HepG2 (cell line): ENCODE data around the gene UBAP2L. TPM values are rescaled to one million over a fixed set of nuclear protein-coding genes. Genes with fewer than 3 reads are reported as not detected.

ENCODE experiments used
- CHD4 ChIP-seq: fragments of 200-600 bp; sonication (generic); IDR thresholded peaks from 2 replicates; pipeline ENCODE4 v1.7.0; 2017; ENCODE audit warnings: mild to moderate bottlenecking, low read length, borderline replicate concordance
- DPF2 ChIP-seq: sonication (generic); formaldehyde crosslinking; IDR thresholded peaks from 2 replicates; pipeline ENCODE4 v1.4.0; 2020; ENCODE audit warnings: mild to moderate bottlenecking, low read depth, missing genetic modification reagents, borderline replicate concordance
- GLI4 ChIP-seq: sonication (generic); formaldehyde crosslinking; IDR thresholded peaks from 2 replicates; pipeline ENCODE4 v1.5.1; 2020; ENCODE audit warnings: missing genetic modification reagents, mild to moderate bottlenecking, moderate library complexity, borderline replicate concordance
- HNF4G ChIP-seq, 2 experiments: sonication (generic) in 1 of 2; formaldehyde crosslinking in 1 of 2; IDR thresholded peaks; 2 replicates each; pipeline versions ENCODE4 v1.4.0 to v1.6.1; 2011 to 2020; ENCODE audit warnings: borderline replicate concordance in 2 of 2, low read depth in 2 of 2, mild to moderate bottlenecking in 2 of 2, low read length in 1 of 2, missing genetic modification reagents in 1 of 2, moderate library complexity in 1 of 2
- ZIK1 ChIP-seq: sonication (generic); formaldehyde crosslinking; IDR thresholded peaks from 2 replicates; pipeline ENCODE4 v1.5.0; 2020; ENCODE audit warnings: mild to moderate bottlenecking, low read depth, missing genetic modification reagents, borderline replicate concordance
- ZNF318 ChIP-seq: sonication (generic); formaldehyde crosslinking; IDR thresholded peaks from 2 replicates; pipeline ENCODE4 v1.4.0; 2020; ENCODE audit warnings: mild to moderate bottlenecking, missing genetic modification reagents
- ZNF414 ChIP-seq: sonication (generic); formaldehyde crosslinking; IDR thresholded peaks from 2 replicates; pipeline ENCODE4 v1.5.0; 2020; ENCODE audit warnings: missing genetic modification reagents
- ZNF512 ChIP-seq: sonication (generic); formaldehyde crosslinking; IDR thresholded peaks from 2 replicates; pipeline ENCODE4 v1.4.0; 2020; ENCODE audit warnings: mild to moderate bottlenecking, missing genetic modification reagents
- ZNF543 ChIP-seq: sonication (generic); formaldehyde crosslinking; IDR thresholded peaks from 2 replicates; pipeline ENCODE4 v1.4.0; 2020; ENCODE audit warnings: mild to moderate bottlenecking, missing genetic modification reagents
- ZNF691 ChIP-seq: sonication (generic); formaldehyde crosslinking; IDR thresholded peaks from 2 replicates; pipeline ENCODE4 v1.4.0; 2020; ENCODE audit warnings: missing genetic modification reagents, low read depth, mild to moderate bottlenecking, borderline replicate concordance
- ZNF878 ChIP-seq: sonication (generic); formaldehyde crosslinking; IDR thresholded peaks from 2 replicates; pipeline ENCODE4 v1.8.1; 2023; ENCODE audit warnings: mild to moderate bottlenecking, missing genetic modification reagents, moderate library complexity
- ZSCAN5A ChIP-seq: sonication (generic); formaldehyde crosslinking; IDR thresholded peaks from 2 replicates; pipeline ENCODE4 v1.8.0; 2022; ENCODE audit warnings: mild to moderate bottlenecking, missing genetic modification reagents, borderline replicate concordance
- ZZZ3 ChIP-seq: sonication (generic); formaldehyde crosslinking; IDR thresholded peaks from 2 replicates; pipeline ENCODE4 v1.4.0; 2020; ENCODE audit warnings: missing genetic modification reagents, mild to moderate bottlenecking, borderline replicate concordance
- polyA plus RNA-seq, 8 experiments: library from polyadenylated mRNA; depleted of rRNA in 3 of 8; stranded (reverse) in 7 of 8; unstranded in 1 of 8; fragments of >200 nt; fragmentation: Illumina TruSeq in 4 of 8; extraction: Trizol in 4 of 8; gene quantifications; 2 replicates each; pipeline versions ENCODE4 v1.2.1 to v1.2.3, GENCODE V29; 2011 to 2016; ENCODE audit warnings: low read depth in 4 of 8, missing spikeins in 1 of 8, mixed read lengths in 1 of 8; ENCODE audit not compliant: insufficient read depth in 1 of 8
- total RNA-seq, 5 experiments: library from RNA; depleted of rRNA; stranded (reverse); fragments of >200 nt; fragmentation: Illumina TruSeq; extraction: Trizol; gene quantifications; 2 replicates each; pipeline ENCODE4 v1.2.3, GENCODE V29; 2016; ENCODE audit warnings: low read depth in 1 of 5

Gene UBAP2L
- total and polyA plus RNA-seq, 2 of the 13 experiments (the other 11 are each of a cell fraction or from before 2014, with no cell fraction given) = 74.2 to 159 TPM

GRCh38 chr1:154182344-154183045 lies 38.3 kb upstream of the UBAP2L start (continued):
- TF ChIP-seq DPF2 (peak; percentile 5; the same call in 1 of the 2 replicates), ZNF414 (CRISPR knock-in tag) (peak; percentile 8; the same call in 1 of the 2 replicates), ZNF512 (CRISPR knock-in tag) (peak; percentile 15; the same call in 1 of the 2 replicates), CHD4 (no peak), ZNF878 (no peak), ZNF543 (CRISPR knock-in tag) (0 out of 2 replicates have a peak, but pooled peaks have one; percentile 8), ZZZ3 (CRISPR knock-in tag) (0 out of 2 replicates have a peak, but pooled peaks have one; percentile 14), HNF4G (IDR thresholded peaks at IDR 0.05; ENCODE audit: borderline replicate concordance, low read depth, low read length) (no peak), HNF4G (CRISPR knock-in tag; IDR thresholded peaks at IDR 0.05; ENCODE audit: borderline replicate concordance, low read depth) (no peak; the same call in 1 of the 2 replicates), ZNF318 (CRISPR knock-in tag) (no peak), ZSCAN5A (CRISPR knock-in tag) (0 out of 2 replicates have a peak, but pooled peaks have one; percentile 56), GLI4 (CRISPR knock-in tag) (0 out of 2 replicates have a peak, but pooled peaks have one; percentile 38), ZIK1 (CRISPR knock-in tag) (no peak), ZNF691 (0 out of 2 replicates have a peak, but pooled peaks have one; percentile 28)
